NCI-H1105 (cell line): ENCODE data around the gene B3GNT7.
"Not testable (repeated sequence)": the region's sequence is repeated elsewhere in the genome, so short reads cannot be mapped to it uniquely, and the experiment has no call there.

ENCODE experiments used
- DNase-seq: peaks from one replicate; lab custom pipeline; 2025; lab: John Stamatoyannopoulos, UW

Gene B3GNT7

DNA sequence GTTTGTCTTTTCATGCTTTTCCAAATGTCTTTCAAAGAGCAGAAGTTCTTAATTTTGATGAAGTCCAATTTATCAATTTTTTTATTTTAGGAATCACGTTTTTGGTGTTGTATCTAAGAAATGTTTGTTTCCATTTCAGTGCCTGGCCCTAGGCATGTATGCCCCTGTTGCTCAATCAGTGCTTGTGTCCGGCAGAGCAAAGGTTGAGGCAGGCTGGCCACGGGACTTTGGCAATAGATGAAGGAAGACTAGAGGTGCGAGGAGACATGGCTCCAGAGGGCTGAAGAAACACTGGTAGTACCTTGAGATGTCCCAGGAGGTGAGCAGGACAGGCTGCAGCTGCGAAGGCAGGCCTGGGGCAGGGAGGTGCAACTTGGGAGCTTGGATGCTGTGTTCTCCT, 10.1 kb upstream of the B3GNT7 start:
- DNase-seq = no peak

DNA sequence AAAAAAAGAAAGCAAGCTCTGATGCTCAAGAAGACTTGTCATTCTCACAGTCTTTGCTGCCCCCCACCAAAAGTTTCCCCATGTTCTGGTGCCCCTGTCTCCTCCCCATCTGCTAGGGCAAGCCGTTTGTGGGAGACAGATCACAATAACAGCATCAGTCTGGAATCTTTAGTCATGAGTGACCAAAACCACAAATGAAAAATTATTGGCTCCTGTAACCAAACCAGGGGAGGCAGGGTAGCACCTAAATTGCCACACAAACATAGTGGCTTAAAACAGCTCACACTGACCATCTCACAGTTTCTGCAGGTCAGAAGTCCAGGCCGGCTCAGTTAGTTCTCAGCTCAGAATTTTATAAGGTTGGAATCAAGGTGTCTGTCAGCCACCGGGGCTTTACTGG, 9.1 kb upstream of the B3GNT7 start:
- DNase-seq = no peak

DNA sequence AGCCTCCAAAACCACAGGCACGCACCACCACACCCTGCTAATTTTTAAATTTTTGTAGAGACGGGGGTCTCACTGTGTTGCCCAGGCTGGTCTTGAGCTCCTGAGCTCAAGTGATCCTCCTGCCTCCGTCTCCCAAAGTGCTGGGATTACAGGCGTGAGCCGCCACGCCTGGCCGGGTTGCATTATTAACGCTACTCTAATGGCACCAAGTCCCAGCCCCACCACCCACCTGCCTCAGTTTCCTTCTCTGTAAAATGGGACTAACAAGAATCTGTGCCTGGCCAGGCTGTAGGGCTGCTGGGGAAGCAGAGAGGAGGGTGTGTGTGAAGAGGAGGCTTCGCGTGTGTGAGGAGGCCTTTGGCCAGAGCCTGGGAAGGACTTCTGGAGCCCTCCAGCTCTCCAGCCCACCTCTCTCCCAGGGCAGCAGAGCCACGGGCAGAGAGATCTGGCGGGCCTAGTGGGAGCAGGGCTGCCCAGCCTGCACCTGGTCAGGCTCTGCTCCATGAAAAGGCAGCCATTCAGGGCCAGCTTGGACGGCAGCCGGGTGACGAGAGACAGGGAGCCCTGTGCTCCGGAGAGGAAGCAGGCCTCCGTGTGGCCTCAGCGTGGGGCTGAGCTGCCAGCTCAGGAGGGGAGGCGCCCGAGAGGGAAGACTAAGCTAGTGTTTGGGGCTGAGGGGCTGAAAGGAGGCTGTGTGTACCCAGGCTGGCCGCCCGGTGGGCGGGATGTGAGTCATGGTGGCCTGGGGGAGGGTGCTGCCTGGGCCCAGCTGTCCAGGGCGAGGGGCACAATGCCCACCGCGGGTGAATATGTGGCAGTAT, 7.4 kb upstream of the B3GNT7 start:
- DNase-seq = no peak

GRCh38 chr2:231388725-231389346, 6.7 kb upstream of the B3GNT7 start:
- DNase-seq = no peak

DNA sequence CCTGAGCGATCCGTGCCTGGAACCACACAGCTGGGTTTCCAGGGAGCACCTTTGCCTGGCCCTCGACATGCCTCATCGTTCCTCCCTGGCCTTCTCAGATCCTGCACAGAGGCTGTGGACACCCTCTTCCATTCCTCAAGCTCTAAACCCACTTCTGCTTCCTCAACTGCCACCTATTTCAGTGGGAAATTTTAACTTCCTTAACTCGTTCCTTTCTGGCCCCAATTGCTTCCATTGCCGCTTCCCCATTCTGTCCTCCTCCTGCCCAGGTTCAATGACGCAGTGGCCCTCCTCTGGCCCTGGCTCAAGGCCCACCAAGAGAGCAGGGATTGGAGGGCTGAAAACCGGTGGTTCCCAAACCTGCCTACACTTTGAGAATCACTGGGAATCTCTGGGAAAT, 4.8 kb upstream of the B3GNT7 start:
- DNase-seq = no peak

DNA sequence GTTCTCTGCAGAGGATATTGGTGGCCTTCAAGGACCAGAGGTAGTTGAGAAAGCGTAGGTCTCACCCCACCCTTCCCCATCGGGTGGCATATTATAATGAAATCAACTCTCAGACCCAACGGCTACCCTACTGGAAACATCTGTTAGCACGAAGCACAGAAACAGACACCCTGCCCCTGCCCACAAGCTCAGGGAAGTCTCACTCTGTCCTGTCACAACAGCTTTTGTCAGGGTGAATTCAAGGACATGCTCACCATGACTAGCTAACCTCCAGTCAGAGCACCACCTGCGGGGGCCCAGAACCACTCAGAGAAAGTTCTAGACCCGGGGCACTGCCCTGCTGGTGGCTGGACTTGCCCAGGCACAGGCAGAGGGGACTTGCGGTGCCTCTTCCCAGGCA, 3.5 kb upstream of the B3GNT7 start:
- no peak for DNase-seq

- DNase-seq = no peak
These were observed 2.9 kb upstream of the B3GNT7 start for GRCh38 chr2:231392431-231393148.

- no peak for DNase-seq
These were observed 2.1 kb upstream of the B3GNT7 start for GRCh38 chr2:231393149-231394131.

DNA sequence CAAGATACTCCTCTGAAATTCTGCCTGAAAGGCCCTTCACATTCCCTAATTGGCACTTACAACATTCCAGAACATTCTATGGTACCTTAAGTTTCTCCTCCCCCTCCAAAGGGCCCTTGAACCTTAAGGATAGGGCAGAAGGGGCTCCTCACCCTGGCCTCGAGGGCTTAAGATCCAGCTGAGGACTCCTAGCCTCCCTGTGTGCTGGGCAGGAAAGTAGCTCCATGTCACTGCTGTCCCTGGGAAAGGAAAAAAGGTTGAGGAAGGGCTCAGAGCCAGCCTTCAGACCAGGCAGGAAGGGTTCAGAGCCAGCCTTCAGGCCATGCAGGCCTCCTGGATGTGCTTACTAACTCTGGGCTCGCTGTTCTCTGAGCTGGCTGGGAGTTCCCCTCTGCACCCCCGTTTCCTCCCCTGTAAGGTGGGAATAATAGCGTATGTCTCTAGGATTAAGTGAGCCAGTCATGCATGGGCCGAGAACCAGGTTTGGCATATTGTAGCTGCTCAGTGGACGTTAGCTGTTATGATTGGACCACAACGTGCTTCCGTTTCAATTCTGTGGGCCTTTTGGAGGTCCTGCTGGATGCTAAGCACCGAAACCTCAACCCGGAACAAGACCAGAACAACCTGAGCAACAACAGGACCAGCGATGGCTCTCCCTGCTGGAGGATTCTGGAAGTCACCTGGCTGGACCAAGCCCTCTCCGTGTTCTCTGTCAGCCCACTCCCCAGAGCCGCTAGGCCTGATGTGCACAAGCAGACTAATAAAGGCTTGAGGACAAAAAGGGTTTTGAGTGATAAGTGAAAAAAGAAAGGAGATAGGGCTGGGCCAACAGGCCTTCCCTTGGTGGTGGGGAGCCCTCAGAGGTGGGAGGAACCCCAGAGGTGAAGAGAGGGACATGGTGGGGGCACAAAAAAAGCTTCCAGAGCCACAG, 1.0 kb upstream of the B3GNT7 start:
- no peak for DNase-seq

GRCh38 chr2:231396058-231396821, 730 bp downstream of the B3GNT7 start:
- DNase-seq = no peak

- DNase-seq = no peak
These were observed 1.8 kb downstream of the B3GNT7 start for GRCh38 chr2:231397011-231397927.

GRCh38 chr2:231397928-231398294, 2.4 kb downstream of the B3GNT7 start:
- no peak for DNase-seq

GRCh38 chr2:231398585-231398984, 3.1 kb downstream of the B3GNT7 start:
- no peak for DNase-seq

DNA sequence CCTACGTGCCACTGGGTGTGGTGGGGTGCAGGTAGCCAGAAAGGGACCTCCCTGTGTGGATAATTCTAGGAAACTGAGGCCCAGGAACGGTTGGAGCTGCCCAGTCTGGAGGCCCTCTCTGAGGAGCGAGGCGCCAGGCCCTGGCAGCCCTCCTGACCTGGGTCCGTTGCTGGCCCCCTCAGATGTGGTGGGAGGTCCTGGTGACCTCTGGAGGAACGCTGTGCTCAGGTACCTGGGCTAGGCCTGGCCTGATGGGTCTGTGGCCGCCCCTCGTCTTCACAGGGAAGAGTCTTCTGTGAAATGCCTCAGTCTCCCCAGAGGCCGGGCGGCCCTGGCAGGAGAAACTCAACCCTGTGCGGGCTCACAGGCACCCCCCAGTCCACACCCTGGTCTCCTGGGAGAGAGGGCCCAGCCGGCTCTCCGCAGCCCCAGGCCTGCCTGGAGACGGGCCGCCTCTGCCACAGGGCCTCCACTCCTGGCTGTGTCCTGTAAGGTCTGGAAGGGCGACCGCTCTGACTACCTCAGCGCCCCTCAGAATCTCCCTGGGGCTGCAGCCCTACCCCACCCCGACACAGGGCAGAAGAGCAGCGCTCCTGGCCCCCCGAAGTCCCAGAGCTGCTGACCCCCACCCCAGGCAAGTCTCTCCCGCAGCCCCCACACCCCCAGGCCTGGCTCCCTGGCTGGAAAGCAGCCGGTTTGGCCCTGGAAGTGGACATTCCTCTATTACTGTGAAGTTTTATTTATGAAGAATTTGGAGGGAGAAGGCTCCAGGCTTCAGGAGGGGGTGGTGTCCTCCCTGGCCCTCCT, 3.7 kb downstream of the B3GNT7 start:
- no peak for DNase-seq

DNA sequence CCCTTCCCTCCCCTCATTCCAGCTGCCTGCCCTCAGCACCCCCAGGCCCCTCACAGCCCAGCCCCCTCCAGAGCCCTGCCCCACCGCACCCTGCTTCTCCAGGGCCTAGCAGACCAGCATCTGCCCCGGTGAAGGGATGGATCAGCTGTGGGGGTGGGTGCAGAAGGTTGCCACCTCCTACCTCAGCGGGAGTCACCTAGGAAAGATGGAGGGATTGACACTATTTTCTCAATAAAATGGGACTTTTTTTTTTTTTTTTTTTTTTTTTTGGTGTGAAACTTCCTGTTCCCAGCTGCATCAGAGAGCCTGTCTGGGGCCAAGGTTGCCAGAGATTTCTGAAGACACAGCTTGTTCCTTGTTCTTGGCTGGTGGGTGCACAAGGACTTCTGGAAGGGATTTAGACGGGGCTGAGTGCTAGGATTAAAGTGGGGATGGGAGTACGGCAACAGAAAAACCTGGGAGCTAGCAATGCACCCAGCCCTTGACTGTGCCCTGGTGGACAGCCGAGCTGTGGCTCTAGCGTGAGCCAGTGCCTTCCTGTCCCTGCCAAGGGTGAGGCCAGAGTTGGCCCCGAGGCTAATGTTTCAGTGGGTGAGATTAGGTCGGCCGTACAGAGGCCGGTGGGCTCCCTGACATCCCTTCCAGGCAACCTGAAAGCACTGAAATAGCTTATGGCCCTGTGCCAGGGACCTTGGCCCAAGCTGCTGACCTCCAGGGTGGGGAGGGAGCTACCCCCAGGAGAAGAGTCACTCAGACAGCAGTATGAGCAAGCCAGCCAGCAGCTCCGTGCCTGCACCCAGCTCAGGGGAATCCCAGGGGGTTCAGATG, 4.6 kb downstream of the B3GNT7 start:
- no peak for DNase-seq

DNA sequence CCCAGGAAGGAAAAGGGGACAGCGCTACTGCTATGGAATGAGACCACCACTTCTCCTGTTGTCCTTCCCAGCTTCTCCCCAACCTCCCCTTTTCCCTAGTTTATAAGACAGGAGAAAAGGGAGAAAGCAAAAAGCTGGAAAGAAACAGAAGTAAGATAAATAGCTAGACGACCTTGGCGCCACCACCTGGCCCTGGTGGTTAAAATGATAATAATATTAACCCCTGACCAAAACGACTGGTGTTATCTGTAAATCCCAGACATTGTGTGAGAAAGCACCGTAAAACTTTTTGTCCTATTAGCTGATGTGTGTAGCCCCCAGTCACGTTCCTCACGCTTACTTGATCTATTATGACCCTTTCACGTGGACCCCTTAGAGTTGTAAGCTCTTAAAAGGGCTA, 5.2 kb downstream of the B3GNT7 start:
- DNase-seq = not testable (repeated sequence)

GRCh38 chr2:231401101-231401500, 5.6 kb downstream of the B3GNT7 start:
- not testable (repeated sequence) for DNase-seq
